HepG2 (cell line): ENCODE data around the gene AGAP1. TPM values are rescaled to one million over a fixed set of nuclear protein-coding genes. Genes with fewer than 3 reads are reported as not detected.

Experiments used
- ATF7-NPFF ChIP-seq: sonication (generic); formaldehyde crosslinking; IDR thresholded peaks from 2 replicates; pipeline ENCODE4 v1.8.1; 2023; ENCODE audit warnings: mild to moderate bottlenecking, low read depth, missing genetic modification reagents, moderate library complexity
- HOMEZ ChIP-seq: IDR thresholded peaks from 2 replicates; pipeline ENCODE4 v1.6.1; 2016; ENCODE audit warnings: low read depth
- MAF1 ChIP-seq: sonication (generic); formaldehyde crosslinking; IDR thresholded peaks from 2 replicates; pipeline ENCODE4 v1.5.0; 2020; ENCODE audit warnings: missing genetic modification reagents, borderline replicate concordance
- STAT6 ChIP-seq: sonication (generic); formaldehyde crosslinking; IDR thresholded peaks from 2 replicates; pipeline ENCODE4 v1.4.0; 2020; ENCODE audit warnings: missing genetic modification reagents, mild to moderate bottlenecking, borderline replicate concordance
- TGIF2 ChIP-seq: IDR thresholded peaks from 2 replicates; pipeline ENCODE4 v1.6.1; 2016; ENCODE audit warnings: control low read depth, missing compliant biosample characterization
- ZBTB40 ChIP-seq, 2 experiments: fragments of 450-650 bp in 1 of 2; sonication (generic) in 1 of 2; formaldehyde crosslinking in 1 of 2; IDR thresholded peaks; 2 replicates each; pipeline versions ENCODE4 v1.6.1 to v1.8.0; 2016 to 2022; ENCODE audit warnings: antibody characterized with exemption in 1 of 2, mild to moderate bottlenecking in 1 of 2, missing genetic modification reagents in 1 of 2
- ZFAT ChIP-seq: sonication (generic); formaldehyde crosslinking; conservative IDR thresholded peaks from 2 replicates; pipeline ENCODE4 v1.8.1; 2023; ENCODE audit warnings: missing genetic modification reagents, inconsistent platforms
- ZNF10 ChIP-seq: sonication (generic); formaldehyde crosslinking; IDR thresholded peaks from 2 replicates; pipeline ENCODE4 v1.4.0; 2020; ENCODE audit warnings: mild to moderate bottlenecking, low read depth, missing genetic modification reagents, borderline replicate concordance
- ZNF280D ChIP-seq: sonication (generic); formaldehyde crosslinking; IDR thresholded peaks from 2 replicates; pipeline ENCODE4 v1.5.1; 2020; ENCODE audit warnings: mild to moderate bottlenecking, missing genetic modification reagents
- ZNF3 ChIP-seq: IDR thresholded peaks from 2 replicates; pipeline ENCODE4 v1.7.0; 2017; ENCODE audit warnings: inconsistent platforms
- ZNF580 ChIP-seq: IDR thresholded peaks from 2 replicates; pipeline ENCODE4 v1.6.1; 2016; ENCODE audit warnings: low read depth, borderline replicate concordance
- polyA plus RNA-seq, 8 experiments: library from polyadenylated mRNA; depleted of rRNA in 3 of 8; stranded (reverse) in 7 of 8; unstranded in 1 of 8; fragments of >200 nt; fragmentation: Illumina TruSeq in 4 of 8; extraction: Trizol in 4 of 8; gene quantifications; 2 replicates each; pipeline versions ENCODE4 v1.2.1 to v1.2.3, GENCODE V29; 2011 to 2016; ENCODE audit warnings: low read depth in 4 of 8, missing spikeins in 1 of 8, mixed read lengths in 1 of 8; ENCODE audit not compliant: insufficient read depth in 1 of 8
- total RNA-seq, 5 experiments: library from RNA; depleted of rRNA; stranded (reverse); fragments of >200 nt; fragmentation: Illumina TruSeq; extraction: Trizol; gene quantifications; 2 replicates each; pipeline ENCODE4 v1.2.3, GENCODE V29; 2016; ENCODE audit warnings: low read depth in 1 of 5

The AGAP1 gene
- total and polyA plus RNA-seq, 2 of the 13 experiments (the other 11 are each of a cell fraction or from before 2014, with no cell fraction given): 21.2 to 32.7 TPM

GRCh38 chr2:236105955-236106607 lies 612.2 kb downstream of the AGAP1 start (continued):
- TF ChIP-seq ATF7-NPFF (CRISPR knock-in tag): no peak
- TF ChIP-seq ZNF3 (CRISPR knock-in tag): no peak
- TF ChIP-seq TGIF2 (CRISPR knock-in tag): no peak
- no peak for TF ChIP-seq ZFAT (CRISPR knock-in tag)
- TF ChIP-seq ZBTB40 (IDR thresholded peaks at IDR 0.05): no peak
- no peak for TF ChIP-seq ZBTB40 (CRISPR knock-in tag; IDR thresholded peaks at IDR 0.05)
- no peak for TF ChIP-seq MAF1 (CRISPR knock-in tag)
- TF ChIP-seq ZNF580 (CRISPR knock-in tag): no peak
- TF ChIP-seq STAT6 (CRISPR knock-in tag): no peak
- TF ChIP-seq HOMEZ (CRISPR knock-in tag): no peak
- no peak for TF ChIP-seq ZNF280D (CRISPR knock-in tag)
- TF ChIP-seq ZNF10: no peak
